OCI-M1 (cell line): ENCODE data around the gene SAMSN1.

Experiments used
- DNase-seq: peaks from one replicate; lab custom pipeline; 2025; lab: John Stamatoyannopoulos, UW

Gene SAMSN1

DNA sequence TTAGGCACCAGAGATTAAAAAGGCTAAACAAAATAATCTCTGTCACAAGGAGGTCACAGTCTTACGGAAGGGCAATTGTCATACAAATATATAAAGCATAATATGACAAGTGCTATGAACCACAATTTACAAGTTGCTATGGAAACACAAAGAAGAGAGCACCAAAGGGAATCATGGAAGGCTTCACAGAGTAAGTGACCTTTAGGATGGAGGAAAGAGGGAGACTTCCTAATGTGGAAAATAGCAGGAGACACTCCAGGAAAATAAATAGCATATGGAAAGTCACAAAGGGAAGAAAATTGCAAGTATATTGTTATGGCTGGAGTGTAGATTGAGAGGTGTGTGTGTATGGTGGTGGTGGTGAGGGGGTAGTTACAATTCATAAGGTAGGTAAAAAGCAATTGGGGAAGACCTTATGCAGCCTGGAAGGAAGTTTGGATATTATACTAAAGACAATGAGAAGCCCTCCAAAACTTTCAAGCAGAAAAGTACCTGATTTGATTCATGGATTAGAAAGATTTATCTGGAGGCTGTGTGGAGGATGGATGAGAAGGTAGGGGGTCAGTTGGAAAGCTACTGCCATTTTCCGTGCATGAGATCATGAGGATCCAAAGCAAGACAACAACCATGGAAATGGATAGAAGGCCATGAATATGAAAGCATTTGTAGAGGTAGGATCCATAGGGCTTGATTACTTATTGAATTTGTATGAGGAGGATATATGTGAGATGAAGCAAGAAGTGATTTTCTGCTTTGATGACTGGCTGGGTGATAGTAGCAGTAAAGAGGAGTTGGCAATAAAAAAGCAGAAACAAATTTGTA, 61.7 kb downstream of the SAMSN1 start:
- DNase-seq: no peak

DNA sequence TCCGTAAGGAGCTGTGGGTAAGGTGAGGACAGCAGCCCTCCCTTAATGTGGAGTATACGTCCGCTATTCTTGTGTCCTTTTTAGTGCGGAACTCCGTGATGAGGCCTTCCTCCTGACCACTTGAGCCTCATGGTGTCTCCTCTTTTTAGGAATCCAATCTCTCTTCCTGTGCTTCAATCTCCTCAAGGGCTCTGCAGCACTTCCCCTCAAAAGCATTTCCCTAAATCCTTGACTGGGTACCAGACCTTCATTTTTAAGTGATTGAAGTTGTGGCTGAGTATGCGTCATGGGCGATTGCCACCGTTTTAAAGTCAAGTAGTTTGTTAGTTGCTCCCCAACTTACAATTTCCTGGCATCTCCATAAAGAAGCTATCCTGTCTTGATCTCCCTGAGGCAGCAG, 62.8 kb downstream of the SAMSN1 start:
- DNase-seq: no peak

DNA sequence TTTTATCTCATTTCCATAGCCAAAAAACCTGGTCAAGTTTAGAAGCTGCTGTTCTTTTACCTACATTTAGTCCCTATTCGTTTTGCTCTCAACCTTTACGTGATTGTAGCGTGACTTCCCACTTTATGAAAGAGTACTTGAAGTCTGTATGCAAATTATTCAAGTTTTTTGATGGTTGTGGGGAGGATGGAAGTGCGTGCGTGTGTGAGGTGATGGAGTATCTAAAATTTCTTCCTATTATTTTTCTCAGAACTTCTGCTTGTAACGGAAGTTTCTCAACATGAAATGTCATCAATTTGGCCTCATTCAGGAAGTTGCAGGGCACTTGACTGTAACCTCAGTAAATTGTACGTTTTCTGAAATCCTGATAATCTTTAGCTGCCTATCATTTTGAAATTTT, 64.0 kb downstream of the SAMSN1 start:
- peak; percentile 58 for DNase-seq

DNA sequence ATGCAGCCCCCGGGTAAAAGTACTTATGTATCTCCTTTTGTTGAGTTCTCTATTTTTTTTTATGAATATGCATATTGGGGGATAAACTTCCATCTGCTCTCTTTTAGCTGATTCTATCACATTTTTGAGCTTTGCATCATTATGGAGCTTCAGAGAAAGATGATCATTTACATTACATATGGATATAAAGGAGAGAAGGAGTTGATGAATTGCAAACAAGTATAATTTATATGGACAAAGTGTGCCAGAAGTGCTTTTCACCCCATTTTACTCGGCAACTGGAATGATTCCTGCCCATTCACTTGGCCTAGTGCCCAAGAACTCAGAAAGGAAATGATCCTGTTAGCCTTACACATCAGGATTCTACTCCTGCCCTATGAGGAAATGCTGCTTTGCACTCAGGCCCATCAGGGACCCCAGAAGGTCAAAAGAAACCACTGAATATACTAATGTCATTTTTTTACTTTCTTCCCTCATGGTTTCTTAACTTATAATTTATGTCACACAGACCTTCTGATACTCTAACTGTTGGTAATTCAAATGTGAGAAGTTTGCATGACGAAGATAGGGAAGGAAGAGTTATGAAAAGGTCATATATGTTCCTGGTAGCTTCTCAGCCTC, 65.6 kb downstream of the SAMSN1 start:
- DNase-seq: no peak

DNA sequence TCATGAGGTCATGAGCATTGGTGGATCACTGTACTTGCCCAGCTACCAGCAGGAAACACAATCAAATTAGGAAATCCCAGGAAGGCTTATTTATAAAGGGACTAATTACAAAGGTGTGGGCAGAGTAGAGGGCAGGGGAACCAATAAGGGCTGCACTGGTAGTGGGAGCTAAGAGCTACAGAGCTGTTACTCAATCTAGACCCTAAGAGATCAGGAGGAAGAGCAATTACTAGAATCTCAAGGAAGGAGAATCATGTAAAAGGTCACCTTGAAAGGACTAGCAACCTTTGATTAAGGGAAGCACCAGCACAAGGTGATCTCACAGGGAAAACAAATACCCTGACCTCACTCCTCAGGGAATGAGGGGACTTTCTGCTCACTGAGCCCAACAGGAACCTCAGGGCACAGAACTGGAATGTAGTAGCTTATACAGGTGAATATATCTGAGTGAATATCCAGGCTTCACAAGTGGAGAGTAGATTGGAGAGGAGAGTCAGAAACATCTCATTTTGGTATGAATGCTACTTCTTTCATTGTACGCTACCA, 66.8 kb downstream of the SAMSN1 start:
- DNase-seq: no peak

DNA sequence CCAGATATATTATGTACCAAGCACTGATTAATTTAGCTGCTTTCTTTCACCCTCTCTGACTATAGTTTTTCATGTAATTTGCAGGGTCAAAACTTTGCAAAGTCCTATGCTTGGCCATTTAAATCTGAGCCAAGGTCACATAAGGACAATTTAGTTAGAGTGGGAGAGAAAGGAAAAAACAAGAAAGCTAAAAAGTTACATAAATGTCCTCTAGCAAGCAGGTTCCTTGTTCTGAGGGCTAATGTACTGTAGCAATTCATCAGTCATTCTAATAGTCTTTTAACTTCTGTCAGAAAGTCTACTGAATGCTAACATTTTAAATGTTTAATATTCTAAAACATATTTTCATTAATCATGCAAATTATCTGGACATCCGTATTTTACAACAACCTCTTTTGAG, 68.3 kb downstream of the SAMSN1 start:
- no peak for DNase-seq

DNA sequence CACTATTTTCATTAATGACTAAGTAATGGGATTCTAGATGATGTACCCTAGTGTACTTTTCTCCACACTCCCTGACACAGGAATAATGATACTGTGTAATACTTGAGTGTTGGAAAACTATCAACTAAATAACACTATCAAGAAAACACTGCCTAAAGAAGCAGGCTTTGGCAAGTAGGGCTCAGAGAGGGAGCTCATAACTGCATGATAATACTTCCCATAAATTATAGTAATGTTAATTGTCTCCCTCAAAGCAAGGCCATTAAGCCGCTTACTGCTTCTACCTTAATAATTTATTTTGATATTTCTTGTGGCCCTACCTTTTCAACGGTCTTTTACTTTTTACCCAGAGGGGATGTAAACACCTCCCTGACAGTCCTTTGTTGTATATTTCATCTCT, 69.0 kb downstream of the SAMSN1 start:
- no peak for DNase-seq

DNA sequence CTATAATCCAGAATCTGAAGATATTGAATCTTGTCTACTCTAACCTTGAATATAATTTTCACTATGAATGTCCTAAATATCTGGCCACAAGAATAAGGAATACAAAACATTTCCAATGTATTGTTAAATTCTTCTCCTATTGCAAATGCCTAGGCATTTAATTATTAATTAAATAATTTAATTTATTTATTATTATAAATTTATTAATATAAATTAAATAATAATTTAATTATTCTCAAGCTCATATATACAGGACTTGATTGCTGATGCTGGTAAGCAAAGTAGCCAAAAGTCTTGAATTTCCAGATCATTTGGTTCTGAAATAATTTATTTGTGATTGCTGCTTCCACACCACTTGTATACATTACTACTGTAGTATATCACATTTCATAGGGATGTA, 71.1 kb downstream of the SAMSN1 start:
- no peak for DNase-seq

DNA sequence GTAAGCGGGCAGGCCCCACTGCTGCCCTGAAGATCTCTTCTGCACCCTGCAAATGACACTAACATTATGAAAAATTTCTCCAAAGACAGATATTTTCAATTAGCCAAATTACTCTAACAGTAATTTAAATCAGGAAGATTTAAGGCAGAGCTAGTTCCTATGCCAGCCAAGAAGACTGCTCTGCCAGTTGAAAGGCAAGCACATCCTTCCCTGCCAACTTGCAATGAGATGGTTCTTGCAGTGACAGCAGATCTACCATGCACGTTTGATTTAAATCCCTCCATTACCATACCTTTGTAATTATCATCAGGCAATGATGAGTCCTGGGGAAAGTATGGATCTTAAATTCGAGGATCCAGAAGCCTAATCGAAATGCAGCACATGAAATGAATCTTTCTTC, 76.5 kb downstream of the SAMSN1 start:
- no peak for DNase-seq

DNA sequence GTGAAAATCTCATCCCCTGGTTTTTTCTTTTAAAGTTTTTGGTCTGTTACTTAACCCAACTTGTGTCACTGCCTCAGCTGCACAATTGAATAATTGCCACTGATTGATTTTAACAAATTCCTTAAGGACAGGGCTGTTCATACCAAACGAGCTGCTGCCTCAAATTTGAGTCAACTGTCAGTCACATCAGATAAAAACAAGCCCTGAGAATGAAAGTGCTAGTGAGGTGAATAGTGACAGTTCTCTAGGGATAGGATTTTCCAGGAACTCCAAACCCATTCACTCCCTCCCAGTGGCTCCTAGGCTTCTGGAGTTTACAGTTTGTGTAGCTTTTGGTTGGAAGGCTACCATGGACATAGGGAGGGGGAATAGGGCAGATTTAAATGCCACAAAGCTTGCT, 79.4 kb downstream of the SAMSN1 start:
- DNase-seq: no peak

DNA sequence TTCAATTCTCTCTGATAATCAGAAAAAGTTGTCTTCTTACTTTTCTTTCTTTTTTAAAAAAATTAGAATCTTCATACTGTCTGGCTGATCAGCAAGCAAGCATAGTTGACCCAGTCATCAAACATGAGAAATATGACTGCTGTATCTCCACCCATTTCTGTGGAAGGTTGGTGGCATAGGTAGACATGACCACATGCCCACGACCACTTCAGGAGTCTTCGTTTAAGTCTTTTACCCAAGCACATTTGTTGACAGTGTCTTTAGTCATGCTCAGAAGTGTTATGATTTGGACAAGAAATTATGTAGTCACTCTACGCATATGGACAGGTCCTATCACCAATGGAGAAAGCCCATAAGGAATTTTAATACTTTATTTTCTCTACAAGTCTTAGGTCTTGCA, 88.4 kb downstream of the SAMSN1 start:
- no peak for DNase-seq

DNA sequence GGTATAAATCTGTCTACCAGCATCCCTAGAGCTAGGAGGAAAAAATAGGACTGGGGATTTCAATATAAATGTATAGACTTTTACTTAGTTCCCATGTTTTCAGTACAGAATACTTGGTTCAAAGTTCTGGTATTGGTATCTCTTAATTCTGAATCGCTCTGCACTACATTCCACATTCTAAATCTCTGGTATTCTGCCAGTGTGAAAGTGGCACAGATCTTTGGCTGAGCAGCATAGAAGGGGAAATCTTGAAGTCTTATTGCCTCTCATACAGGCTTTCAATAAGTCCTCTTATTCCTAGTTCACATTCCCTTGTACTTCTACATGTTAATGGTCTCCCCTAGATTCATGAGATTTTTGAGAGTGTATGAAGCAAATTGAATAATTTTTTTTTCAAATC, 89.2 kb downstream of the SAMSN1 start:
- no peak for DNase-seq

DNA sequence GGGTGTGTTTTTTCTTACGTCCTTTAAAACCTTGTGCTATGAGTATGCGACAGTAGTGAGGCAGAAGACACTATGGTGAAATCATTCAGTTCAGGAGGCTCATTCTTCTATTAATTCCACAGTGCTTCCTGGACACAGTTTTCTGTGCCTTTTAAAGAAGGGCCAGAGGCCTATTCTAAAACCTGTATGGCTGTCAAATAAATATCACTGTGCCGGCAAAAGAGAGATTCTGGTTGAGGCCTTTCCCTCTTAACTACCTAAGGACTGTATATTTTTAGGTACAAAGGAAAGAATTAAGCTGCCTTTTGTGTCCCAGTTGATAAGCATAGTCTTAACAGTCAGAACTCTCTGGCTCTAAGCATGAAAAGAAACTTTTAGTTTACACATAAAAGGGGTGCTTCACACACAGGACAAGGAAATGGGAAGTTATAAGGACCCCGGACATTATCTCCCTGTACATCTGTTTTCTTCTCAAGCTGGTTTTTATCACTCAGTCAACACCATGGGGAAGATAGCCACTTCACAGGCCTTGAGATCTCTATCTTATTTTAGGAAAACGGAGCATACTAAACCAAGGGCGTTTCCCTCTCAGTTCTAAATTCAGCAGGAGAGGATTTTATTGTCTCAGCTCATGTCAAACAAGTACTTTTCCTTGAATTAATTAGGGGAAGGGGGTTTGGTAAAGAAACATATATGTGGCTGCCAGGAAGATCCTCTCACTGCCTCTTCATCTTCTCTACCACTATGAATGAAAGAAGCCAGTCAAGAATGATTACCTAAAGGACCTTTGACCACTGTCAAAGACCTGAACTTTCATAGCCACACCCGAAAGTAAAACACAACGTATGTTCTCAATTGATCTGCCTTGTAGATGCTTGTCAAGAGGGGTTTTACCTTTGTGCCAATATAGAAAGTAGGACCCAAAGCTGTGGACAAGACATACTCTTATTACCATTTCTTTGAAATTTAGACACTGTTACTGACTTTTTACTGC, 91.8 kb downstream of the SAMSN1 start:
- DNase-seq: peak; percentile 95

DNA sequence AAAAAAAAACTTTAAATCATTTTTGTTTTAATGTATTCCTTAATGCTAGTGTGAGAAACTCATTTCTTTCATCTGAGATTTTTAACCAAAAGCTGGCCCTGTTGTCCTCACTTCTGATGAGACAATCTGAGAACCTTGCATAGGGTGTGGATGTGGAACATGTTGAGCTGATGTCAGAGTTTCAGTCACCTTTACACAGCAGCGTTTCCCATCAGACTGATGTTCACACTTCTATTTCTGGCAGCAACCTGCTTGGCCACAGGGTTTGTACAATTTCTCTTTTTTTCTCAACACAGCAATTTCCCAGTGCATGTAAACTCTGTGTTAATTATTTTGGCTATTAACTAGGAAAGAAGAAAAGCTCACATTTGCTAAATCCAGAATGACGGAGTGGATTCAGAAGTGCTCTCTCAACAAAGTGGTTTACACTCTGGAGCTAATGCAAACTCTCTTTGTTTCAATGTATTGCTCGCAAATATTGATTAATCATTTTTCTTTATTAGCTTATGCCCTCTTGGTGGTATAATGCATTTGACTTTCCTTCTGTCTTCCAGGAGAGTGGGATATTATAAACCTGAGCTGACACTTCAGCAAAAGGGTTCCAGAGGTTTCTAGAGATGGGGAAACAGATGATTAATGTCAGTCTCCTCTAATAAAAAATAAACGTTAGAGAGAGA, 92.6 kb downstream of the SAMSN1 start:
- no peak for DNase-seq

DNA sequence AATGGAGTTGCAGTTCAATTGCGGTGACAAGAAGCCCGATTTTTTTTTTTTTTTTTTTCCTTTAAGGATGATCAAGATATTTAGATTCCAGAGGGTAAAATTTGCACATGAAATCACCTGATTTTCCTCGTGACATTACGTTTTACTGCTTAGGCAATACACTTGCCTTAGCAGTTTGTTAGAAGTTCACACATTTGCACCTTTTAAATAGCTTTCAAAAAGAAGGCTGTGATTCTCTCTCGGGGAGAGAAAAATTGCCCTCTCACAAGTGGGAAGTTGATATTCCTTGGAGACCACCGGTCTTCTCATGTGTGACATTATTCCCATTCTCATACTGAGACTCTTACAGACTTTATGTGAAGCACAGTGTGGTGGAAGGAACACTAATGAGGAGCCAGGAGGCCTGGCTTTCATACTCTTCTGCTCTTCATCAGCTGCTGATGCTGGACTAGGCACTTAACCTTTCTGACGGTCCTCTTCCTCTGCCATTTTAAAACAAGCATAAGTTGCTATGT, 93.3 kb downstream of the SAMSN1 start:
- no peak for DNase-seq

DNA sequence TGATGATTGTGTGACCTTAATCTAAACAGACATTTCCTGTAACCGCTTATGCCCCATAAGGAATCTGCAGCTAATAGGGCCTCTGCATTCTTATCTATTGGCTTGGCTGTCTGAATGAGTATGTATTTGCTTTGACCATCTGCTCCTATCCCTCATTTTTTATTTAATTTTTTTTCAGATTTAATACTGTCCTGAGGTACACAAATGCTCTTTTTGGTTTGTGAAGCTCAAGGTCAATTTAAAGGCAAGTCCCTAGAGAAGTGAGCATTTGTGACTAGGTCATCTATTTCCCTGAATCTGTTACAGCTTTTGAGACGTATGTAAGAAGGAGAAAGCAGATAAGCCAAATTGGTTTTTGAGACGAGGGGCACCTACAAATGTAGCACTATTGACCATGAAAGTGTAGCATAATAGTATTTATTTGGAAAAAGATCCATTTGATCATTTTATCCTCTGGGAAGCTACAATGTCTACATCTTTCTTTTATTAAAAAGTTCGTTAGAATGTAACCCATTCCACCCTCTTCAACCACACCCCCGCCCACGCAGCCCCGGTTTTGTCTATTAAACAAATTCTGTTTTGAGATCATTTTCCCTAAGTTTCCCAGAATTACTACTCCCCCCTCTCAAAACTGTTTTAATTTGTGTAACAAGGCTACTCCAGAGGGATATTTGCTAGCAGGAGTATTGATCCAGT, 93.9 kb downstream of the SAMSN1 start:
- peak; percentile 77 for DNase-seq

DNA sequence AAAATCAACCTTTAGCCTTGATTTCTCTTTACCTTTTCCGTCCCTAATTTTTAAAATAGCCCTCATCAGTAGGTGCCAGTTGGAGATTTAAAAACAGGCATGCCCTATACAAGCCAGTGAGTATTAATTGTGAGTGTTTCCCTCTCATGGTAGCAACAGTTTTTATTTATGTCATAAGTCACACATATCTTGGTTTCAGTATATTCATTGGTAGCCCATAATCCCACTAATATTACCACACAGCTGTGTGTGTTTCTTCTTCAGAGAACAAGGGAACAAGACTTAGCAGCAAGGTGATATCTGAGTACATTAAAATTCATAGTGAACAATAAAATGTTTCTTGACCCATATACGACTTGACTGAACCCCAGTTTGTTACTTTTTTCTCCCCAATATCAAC, 94.6 kb downstream of the SAMSN1 start:
- no peak for DNase-seq

DNA sequence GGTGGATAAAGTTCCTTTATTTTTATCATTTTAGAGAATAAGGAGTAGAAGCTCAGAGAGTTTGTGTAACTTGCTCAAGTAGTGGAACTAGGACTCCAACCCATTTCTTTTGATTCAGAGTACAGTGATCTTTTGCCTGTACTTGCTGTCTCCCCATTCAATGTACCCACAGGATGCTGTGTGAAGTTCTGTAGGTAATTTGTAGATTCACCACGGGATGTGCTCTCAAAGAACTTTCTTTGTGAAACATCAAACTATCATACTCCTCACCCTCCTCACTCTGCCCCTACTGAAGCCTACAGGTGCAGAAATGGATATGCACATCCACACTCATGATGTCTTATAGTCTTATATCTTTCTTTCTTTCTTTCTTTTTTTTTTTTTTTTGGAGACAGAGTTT, 97.3 kb downstream of the SAMSN1 start:
- DNase-seq: no peak

DNA sequence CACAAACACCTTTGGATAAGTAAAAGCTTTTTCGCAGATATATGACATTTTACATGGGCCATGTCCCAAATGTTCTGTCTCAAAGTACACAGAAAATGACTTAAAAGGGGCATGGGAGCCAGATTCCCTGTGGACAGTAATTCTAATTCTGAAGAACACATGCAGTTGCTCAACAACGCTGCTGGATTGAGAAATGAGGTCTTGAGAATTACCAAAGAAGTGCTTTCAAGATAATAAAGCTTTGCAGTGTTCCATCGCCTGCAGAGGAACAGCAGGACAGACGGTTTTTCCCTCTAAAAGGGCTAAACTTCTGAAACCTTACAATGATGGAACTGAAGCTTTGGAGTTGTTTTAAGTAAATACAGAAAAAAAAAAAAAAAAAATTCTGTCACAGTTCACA, 107.9 kb downstream of the SAMSN1 start:
- DNase-seq: no peak

DNA sequence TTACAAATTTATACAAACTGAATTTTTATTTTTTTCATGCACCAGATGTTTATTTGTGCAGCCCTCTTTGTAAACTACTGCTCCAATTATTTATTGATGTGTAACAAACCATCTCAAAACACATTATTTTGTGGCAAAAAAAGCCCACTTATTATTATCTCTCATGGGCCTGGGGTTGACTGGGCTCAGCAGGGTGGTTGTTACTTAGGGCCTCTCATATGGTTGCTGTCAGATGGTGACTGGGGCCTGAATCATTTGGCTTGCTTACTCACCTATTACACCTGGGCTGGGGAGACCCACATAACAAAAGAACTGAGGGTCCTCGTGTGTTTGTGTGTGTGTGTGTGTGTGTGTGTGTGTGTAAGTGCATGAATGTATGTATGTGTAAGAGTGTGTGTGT, 110.7 kb downstream of the SAMSN1 start:
- DNase-seq: no peak
